Aorta (tissue), 5 donors: ENCODE measurements around the gene STRA8. TPM values are rescaled to one million over a fixed set of nuclear protein-coding genes. Genes with fewer than 3 reads are reported as not detected.

Source experiments
- ATAC-seq: fragments of 200-7000 bp; cut with Tn5 transposase; one replicate; pipeline ENCODE4 v1.9.1; 2022; ENCODE audit warnings: moderate library complexity; ENCODE audit not compliant: low FRiP score
- DNase-seq, 2 donors: peaks; one replicate each; pipeline ENCODE4 v3.0.0-alpha.2; 2020
- H3K27ac ChIP-seq, 2 donors: one replicate each; pipeline ENCODE4 v1.5.1; 2013; ENCODE audit warnings: low read length in 2 of 2, mild to moderate bottlenecking in 2 of 2, moderate library complexity in 2 of 2, control low read depth in 1 of 2, inconsistent platforms in 1 of 2, low read depth in 1 of 2
- H3K27me3 ChIP-seq, 2 donors: one replicate each; pipeline ENCODE4 v1.6.1; 2013; ENCODE audit warnings: control low read depth in 1 of 2, low read length in 1 of 2, mild to moderate bottlenecking in 1 of 2, moderate library complexity in 1 of 2; ENCODE audit not compliant: insufficient read depth in 2 of 2, control insufficient read depth in 1 of 2
- H3K36me3 ChIP-seq, 2 donors: one replicate each; pipeline ENCODE4 v1.6.1; 2013; ENCODE audit warnings: control low read depth in 1 of 2, low read length in 1 of 2, mild to moderate bottlenecking in 1 of 2; ENCODE audit not compliant: insufficient read depth in 2 of 2, control insufficient read depth in 1 of 2
- H3K4me1 ChIP-seq, 2 donors: one replicate each; pipeline ENCODE4 v1.6.1; 2013; ENCODE audit warnings: low read length in 2 of 2, control low read depth in 1 of 2, mild to moderate bottlenecking in 1 of 2, moderate library complexity in 1 of 2; ENCODE audit not compliant: insufficient read depth in 2 of 2, control insufficient read depth in 1 of 2
- H3K4me3 ChIP-seq, 2 donors: one replicate each; pipeline ENCODE4 v1.5.1; 2013; ENCODE audit warnings: low read length in 2 of 2, control low read depth in 1 of 2, mild to moderate bottlenecking in 1 of 2
- H3K9me3 ChIP-seq: one replicate; pipeline ENCODE4 v1.6.1; 2013; ENCODE audit warnings: mild to moderate bottlenecking, low read length; ENCODE audit not compliant: control insufficient read depth
- WGBS, 2 donors: extraction: QIAGEN DNeasy Blood & Tissue Kit; methylation state at CpG; one replicate each; pipeline ENCODE4 v1.1.7; 2013; 5-methylcytosine and 5-hydroxymethylcytosine counted together
- intact Hi-C, 2 donors: fragments of 100-400 bp; cut with DNase I; formaldehyde crosslinking; loops; one replicate each; pipeline versions ENCODE4 v1.14.2 to v1.15.0; 2022
- microRNA-seq, 2 donors: library from miRNA; unstranded; fragments of <30 nt; microRNA quantifications; one replicate each; pipeline ENCODE4 v1.2.0, GENCODE V29; 2020
- polyA plus RNA-seq, 2 donors: library from polyadenylated mRNA; stranded (reverse); fragments of 200-250 nt; gene quantifications; one replicate each; pipeline ENCODE4 v1.2.3, GENCODE V29; 2013
- total RNA-seq, 2 donors: library from RNA; stranded (reverse); fragmentation: NEBNext Ultra II Directional; extraction: Animal tissue kit (Norgen Biotek cat#: 25700); gene quantifications; one replicate each; pipeline ENCODE4 v1.2.1, GENCODE V29; 2021
- donor health status: healthy with polysubstance abuse.
- donor health status: Bipolar disorder and iron deficiency.
- donor health status: DM: no; HTN: no; CAD: no.
- donor health status: DM: no; HTN: no; CAD: no.
- donor health status: DM: yes; HTN: yes; CAD: no.

STRA8 gene
- total and polyA plus RNA-seq, 4 donors: not detected

DNA sequence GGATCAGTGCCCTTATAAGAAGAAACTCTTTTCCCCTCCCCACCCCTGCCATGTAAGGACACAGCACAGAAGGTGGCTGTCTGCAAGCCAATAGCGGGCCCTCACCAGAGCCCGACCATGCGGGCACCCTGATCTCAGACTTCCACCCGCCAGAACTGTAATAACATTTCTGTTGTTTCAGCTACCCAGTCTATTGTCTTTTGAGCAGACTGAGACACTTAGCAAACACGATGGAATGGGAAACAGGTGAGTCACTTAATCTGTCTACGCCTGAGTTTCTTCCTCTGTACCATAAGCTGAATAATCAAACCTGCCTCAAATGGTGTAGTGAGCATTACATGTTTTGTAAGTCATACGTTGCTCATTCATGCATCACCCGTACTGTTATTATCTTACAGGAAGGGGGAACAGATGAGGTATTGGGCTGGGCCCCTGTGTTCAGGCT is 58.2 kb downstream of the STRA8 start:
- intact Hi-C loops: no loop called here
- H3K36me3 ChIP-seq: no peaks in the 10 kb centered on the region
- ATAC-seq (no peak), DNase-seq (no peak)
- 79 to 80% methylated on average over 8 of the region's 8 CpGs for WGBS, 2 donors
- H3K4me1 ChIP-seq: no peaks in the 10 kb centered on the region
- H3K9me3 ChIP-seq: no peaks in the 10 kb centered on the region
- no peak overlapping the region for H3K27ac ChIP-seq
- no peak overlapping the region for H3K4me3 ChIP-seq
- no peaks in the 10 kb centered on the region for H3K27me3 ChIP-seq

GRCh38 chr7:135299235-135299634 is 65.6 kb downstream of the STRA8 start:
- Histone ChIP-seq H3K36me3 (no peaks in the 10 kb centered on the region), H3K9me3 (peaks cover 4% of the 10 kb centered on the region), H3K27ac (no peak overlapping the region), H3K27me3 (no peaks in the 10 kb centered on the region), H3K4me1 (no peaks in the 10 kb centered on the region), H3K4me3 (no peak overlapping the region)
- ATAC-seq: no peak
- 68% methylated on average over 6 of the region's 6 CpGs for WGBS, 2 donors
- no peak for DNase-seq
- intact Hi-C loops: no loop called here

- Histone ChIP-seq H3K4me1 (no peaks in the 10 kb centered on the region), H3K9me3 (peaks cover 4% of the 10 kb centered on the region), H3K27me3 (no peaks in the 10 kb centered on the region), H3K27ac (no peak overlapping the region), H3K36me3 (no peaks in the 10 kb centered on the region), H3K4me3 (no peak overlapping the region)
- DNase-seq: no peak
- WGBS, 2 donors: 71 to 73% methylated on average over 3 of the region's 3 CpGs
- ATAC-seq: peak; percentile 15
- intact Hi-C loops: no loop called here
Observed at GRCh38 chr7:135300913-135301765, 67.5 kb downstream of the STRA8 start.

Small RNAs within 50 kb of the gene (microRNA-seq; reads per million reads assigned to microRNA genes)
- 0.99 to 1.2 reads per million in 2 donors for gene MIR6509

Other genes with a start within 250 kb of the STRA8 start
- gene AGBL3, start 247.3 kb upstream of the STRA8 start, total RNA-seq: 1 to 10 TPM; 2.5 to 8.8 TPM
- 1 to 10 TPM; 2.6 to 3.7 TPM for gene AGBL3, start 247.3 kb upstream of the STRA8 start, polyA plus RNA-seq
- 10 to 100 TPM; 12.0 to 32.4 TPM for gene TMEM140, start 85.8 kb upstream of the STRA8 start, total RNA-seq
- gene TMEM140, start 85.8 kb upstream of the STRA8 start, polyA plus RNA-seq: 10 to 100 TPM; 10.9 to 21.1 TPM
- 10 to 100 TPM; 22.7 to 31.7 TPM for gene CYREN, start 63.1 kb upstream of the STRA8 start, total RNA-seq
- gene CYREN, start 63.1 kb upstream of the STRA8 start, polyA plus RNA-seq: 10 to 100 TPM; 17.8 to 26.0 TPM
- 10 to 100 TPM; 16.6 to 41.4 TPM for gene WDR91, start 22.3 kb upstream of the STRA8 start, total RNA-seq
- 10 to 100 TPM; 12.6 to 37.8 TPM for gene WDR91, start 22.3 kb upstream of the STRA8 start, polyA plus RNA-seq